MM.1S (cell line): ENCODE data around the gene CYP4A22.

ENCODE experiments used
- CTCF ChIP-seq: fragments of 300-600 bp; sonication (generic); IDR thresholded peaks from 2 replicates; pipeline ENCODE4 v1.5.1; 2016; ENCODE audit warnings: antibody characterized with exemption, low read length, mixed read lengths
- EZH2 ChIP-seq: fragments of 300-600 bp; sonication (generic); optimal IDR thresholded peaks from 2 replicates; pipeline ENCODE3; 2017; ENCODE audit warnings: low read depth, mild to moderate bottlenecking, antibody characterized with exemption, low read length, mixed read lengths

- no peak for TF ChIP-seq EZH2
- no peak for TF ChIP-seq CTCF
Measured at GRCh38 chr1:47187926-47188250, 50.6 kb downstream of the CYP4A22 start.
